ENCODE data around the gene TMEM50B.

DNA sequence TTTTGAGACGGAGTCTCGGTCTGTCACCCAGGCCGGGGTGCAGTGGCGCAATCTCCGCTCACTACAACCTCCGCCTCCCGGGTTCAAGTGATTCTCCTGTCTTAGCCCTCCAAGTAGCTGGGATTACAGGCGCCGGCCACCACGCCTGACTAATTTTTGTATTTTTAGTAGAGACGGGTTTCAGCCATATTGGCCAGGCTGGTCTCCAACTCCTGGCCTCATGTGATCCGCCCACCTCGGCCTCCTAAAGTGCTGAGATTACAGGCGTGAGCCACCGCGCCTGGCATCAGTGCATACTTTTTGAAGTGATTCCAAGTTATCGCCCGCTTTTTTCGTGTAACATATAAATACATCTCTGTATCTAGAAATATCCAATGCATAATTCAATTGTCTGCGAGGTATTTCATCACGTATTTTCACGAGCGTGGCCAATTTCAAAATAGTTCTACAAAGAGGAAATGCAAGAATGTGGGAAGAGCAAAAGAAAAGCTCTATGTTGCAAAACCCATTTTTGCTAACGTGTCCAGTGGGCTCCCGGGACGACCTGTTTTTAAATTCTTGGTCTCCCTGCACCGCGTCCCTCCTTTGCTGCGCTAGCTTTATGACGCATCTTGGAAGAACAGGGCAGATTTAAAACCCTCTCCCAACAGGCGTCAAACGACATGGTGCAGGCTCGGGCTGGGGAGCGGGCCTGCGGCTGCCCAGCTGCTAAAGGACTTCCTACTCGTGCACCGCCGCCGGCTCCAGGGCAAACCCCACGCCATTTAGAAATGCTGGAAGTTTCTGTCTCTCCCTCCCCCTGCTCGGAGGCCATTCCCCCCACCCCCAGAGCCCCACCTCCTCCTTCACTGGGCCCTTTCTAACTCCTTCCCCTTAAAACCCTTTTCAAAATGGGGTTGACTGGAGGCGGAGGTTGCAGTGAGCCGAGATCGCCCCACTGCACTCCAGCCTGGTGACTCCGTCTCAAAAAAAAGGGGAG, 77.5 kb downstream of the TMEM50B start:
- TF ChIP-seq EZH2 (optimal IDR thresholded peaks at IDR 0.05; ENCODE audit: low read depth, low read length), result no peak
- TF ChIP-seq, protein P1, sequence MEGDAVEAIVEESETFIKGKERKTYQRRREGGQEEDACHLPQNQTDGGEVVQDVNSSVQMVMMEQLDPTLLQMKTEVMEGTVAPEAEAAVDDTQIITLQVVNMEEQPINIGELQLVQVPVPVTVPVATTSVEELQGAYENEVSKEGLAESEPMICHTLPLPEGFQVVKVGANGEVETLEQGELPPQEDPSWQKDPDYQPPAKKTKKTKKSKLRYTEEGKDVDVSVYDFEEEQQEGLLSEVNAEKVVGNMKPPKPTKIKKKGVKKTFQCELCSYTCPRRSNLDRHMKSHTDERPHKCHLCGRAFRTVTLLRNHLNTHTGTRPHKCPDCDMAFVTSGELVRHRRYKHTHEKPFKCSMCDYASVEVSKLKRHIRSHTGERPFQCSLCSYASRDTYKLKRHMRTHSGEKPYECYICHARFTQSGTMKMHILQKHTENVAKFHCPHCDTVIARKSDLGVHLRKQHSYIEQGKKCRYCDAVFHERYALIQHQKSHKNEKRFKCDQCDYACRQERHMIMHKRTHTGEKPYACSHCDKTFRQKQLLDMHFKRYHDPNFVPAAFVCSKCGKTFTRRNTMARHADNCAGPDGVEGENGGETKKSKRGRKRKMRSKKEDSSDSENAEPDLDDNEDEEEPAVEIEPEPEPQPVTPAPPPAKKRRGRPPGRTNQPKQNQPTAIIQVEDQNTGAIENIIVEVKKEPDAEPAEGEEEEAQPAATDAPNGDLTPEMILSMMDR (IDR thresholded peaks at IDR 0.05; ENCODE audit: low read length), result no peak
